HG03045 (cell line): ENCODE measurements around the gene PTCD1.

Experiments
- ATAC-seq: cut with Tn5 transposase; IDR thresholded peaks from one replicate; pipeline ENCODE4 v1.9.1; 2021; ENCODE audit warnings: mild to moderate bottlenecking, moderate library complexity; ENCODE audit not compliant: unreplicated experiment

The PTCD1 gene

GRCh38 chr7:99369767-99370391 lies 68.7 kb downstream of the PTCD1 start:
- ATAC-seq: no peak

GRCh38 chr7:99368750-99369389 lies 69.7 kb downstream of the PTCD1 start:
- ATAC-seq: no peak
